WI38 (cell line): ENCODE measurements around the gene STEAP3.

ENCODE experiments used
- H3K4me3 ChIP-seq: 2 replicates; pipeline ENCODE4 v1.5.1; 2011; ENCODE audit warnings: low read depth, mild to moderate bottlenecking, control low read depth, low read length
- TF ChIP-seq, protein P1 (sequence below): IDR thresholded peaks from 2 replicates; pipeline ENCODE4 v1.5.1; 2012; ENCODE audit warnings: low read depth, mild to moderate bottlenecking, control low read depth, low read length

STEAP3 gene

DNA sequence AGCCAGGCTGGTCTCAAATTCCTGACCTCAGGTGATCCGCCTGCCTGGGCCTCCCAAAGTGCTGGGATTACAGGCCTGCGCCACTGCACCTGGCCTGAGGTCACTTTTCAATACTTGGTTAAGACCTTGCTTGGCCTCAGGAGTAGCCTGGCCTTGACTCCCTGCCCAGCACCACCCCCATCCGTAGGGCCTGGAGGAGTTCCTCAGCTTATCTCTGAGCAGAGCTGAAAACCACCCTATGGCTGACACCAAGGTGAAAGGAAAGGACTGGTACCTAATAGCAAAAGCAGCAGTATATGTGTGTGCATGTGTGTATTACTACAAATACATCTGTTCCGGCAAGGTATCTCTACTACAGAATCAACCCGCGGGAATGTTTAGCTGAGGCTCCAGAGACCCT is 56.0 kb downstream of the STEAP3 start:
- H3K4me3 ChIP-seq: no peak overlapping the region
- TF ChIP-seq, protein P1, sequence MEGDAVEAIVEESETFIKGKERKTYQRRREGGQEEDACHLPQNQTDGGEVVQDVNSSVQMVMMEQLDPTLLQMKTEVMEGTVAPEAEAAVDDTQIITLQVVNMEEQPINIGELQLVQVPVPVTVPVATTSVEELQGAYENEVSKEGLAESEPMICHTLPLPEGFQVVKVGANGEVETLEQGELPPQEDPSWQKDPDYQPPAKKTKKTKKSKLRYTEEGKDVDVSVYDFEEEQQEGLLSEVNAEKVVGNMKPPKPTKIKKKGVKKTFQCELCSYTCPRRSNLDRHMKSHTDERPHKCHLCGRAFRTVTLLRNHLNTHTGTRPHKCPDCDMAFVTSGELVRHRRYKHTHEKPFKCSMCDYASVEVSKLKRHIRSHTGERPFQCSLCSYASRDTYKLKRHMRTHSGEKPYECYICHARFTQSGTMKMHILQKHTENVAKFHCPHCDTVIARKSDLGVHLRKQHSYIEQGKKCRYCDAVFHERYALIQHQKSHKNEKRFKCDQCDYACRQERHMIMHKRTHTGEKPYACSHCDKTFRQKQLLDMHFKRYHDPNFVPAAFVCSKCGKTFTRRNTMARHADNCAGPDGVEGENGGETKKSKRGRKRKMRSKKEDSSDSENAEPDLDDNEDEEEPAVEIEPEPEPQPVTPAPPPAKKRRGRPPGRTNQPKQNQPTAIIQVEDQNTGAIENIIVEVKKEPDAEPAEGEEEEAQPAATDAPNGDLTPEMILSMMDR: no peak

DNA sequence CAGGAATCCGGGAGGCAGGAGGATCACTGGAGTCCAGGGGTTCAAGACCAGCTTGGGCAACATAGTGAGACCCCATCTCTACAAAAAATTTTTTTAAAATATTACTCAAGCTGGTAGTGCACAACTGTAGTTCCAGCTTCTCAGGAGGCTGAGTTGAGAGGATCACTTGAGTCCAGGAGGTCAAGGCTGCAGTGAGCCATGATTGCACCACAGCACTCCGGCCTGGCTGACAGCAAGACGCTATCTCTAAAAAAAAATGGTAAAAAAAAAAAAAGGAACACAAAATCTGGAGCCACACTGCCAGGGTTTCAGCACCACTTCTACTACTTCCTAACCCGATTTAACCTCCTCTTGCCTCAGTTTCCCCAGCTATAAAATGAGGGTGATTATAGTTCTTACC is 57.0 kb downstream of the STEAP3 start:
- TF ChIP-seq, protein P1: no peak
- H3K4me3 ChIP-seq: no peak overlapping the region

DNA sequence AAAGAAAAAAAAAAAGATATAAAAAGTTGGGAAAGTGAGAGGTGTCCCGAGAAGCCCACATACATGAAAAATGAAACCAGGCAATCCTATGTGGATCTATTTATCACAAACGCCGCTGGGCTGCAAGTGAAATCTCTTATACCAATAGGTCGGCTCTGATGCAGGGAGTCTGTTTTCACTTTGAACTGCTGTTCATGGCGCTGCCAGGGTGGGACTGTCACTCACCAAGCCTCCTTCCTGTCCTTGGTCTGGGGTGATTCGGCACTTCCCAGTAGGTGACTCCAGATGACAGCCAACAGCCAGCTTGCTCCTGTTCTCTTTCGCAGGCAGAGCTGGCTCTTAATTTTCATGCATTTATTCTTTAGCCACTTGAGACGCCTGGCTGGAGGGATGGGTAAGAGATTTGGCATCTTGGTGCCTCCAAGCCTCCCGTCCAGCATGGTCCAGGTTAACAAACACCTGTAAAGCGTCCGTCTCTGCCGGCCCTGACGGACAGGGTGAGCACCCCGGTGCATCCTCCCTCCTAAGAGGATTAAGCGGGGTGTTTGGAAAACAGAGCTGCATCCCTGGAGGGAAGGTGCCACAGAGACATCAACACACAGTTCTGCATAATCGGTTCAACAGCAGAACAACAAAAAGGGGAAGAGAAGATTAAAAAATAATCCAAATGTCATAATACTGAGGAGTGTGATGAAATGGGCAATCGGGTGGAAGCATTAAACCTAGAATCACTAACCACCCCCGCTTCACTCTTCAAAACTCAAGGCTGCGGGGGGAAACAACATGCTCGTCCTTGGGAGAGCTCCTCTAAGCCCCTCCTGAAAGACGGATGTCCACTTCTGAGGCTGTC is 58.7 kb downstream of the STEAP3 start:
- H3K4me3 ChIP-seq: no peak overlapping the region
- TF ChIP-seq, protein P1: no peak

DNA sequence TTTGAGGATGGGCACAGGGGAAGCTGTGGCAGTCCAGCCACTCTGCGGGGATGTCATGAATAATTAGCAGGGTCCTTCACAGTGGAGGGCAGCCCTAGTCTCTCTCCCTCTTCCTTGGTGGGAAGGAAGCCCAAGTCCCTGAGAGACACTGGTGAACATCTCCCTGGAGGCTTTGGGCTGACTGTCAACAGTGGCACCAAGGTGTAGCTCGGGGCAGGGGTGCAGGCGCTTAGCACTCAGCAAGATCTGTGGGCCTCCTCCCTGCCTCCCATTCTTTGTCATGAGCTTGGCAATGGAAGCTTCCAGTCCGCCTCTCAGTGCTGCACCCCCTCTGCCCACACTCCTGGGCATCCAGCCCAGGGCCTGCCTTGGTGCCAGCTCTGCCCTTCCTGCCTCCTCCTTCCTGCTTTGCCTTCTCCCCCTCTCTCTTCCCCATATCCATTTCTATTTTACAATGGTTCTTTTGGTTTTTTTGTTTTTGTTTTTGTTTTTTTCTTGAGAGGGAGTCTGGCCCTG is 59.4 kb downstream of the STEAP3 start:
- TF ChIP-seq, protein P1: no peak
- H3K4me3 ChIP-seq: no peak overlapping the region

DNA sequence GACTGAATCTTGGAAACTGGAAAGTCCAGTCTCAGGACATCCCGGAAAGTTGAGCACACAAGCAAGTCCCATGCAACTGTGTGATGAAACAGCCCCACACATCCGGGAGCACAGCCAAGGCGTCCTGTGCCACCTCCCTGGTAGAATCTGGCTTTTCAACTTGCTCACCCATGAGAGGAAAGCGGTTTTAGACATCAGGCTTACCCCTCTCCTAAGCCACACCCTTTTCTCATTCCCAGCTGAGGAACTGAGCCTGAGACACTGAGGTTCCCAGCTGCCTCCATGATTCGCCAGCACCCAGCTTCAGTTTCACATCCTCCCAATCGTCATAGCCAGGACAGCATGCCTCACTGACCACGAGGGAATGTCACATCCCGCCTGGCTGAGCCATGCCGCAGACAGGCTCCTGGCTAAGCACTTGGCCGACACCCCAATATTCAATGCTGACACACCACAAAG is 60.3 kb downstream of the STEAP3 start:
- H3K4me3 ChIP-seq: no peak overlapping the region
- TF ChIP-seq, protein P1: no peak

DNA sequence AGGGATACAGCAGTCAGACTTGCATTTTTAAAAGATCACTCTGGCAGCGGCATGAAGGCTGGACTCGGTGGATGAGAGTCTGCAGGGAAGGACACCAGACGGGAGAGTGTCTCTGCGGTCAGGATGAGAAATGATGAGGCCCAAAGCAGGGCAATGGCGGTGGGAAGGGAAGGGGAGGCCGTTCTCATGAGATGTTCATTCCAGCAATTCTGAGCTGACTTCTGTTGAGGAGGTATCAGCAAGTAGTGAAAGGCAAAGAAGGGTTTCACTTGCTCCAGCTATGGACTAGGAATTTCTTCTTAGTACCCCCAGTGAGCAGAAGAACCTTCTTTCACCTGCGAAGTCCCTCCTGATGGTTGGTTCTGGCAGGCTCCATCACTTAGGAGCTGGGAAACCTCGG is 63.0 kb downstream of the STEAP3 start:
- TF ChIP-seq, protein P1: no peak
- H3K4me3 ChIP-seq: no peak overlapping the region

DNA sequence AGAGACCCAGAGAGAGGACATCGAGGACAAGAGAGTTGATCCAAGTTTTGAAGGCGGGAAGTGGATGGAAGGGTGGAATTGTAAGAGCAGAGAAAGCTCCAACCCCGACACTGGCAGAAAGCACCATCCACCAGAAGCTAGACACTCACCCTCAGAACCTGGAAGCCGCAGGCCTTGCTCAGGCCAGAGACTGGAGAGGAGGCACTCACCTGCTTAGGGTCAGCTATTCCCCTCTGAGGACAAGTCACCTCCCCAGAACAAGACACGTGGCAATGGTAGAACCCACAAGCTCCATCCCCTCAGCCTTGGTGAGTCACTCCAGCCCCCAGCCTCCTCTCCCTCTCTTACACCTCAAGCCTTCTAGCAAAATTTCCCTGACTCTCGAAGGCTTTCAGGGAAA is 64.9 kb downstream of the STEAP3 start:
- TF ChIP-seq, protein P1: no peak
- no peak overlapping the region for H3K4me3 ChIP-seq
